GM12878 (cell line): ENCODE results near the gene RPS6KA5. TPM values are rescaled to one million over a fixed set of nuclear protein-coding genes. Genes with fewer than 3 reads are reported as not detected.
A peak's percentile ranks its signal among the peaks of the same experiment; 100 is the strongest.

Source experiments
- ATAC-seq: fragments of 200-7000 bp; cut with Tn5 transposase; 3 replicates; pipeline ENCODE4 v1.9.1; 2020; ENCODE audit warnings: mild to moderate bottlenecking, moderate library complexity
- BruUV-seq: library from RNA; stranded (reverse); fragments of 400-500 nt; replicated peaks from 2 replicates; lab custom pipeline; 2021; lab: Mats Ljungman, UMichigan
- CTCF ChIA-PET: fragments of 300-600 bp; sonication (Branson Sonifier 250); formaldehyde crosslinking; extraction: SDS; loops from one replicate; lab custom pipeline; 2021; ENCODE audit warnings: inconsistent platforms; lab: Yijun Ruan, JAX
- POLR2A ChIA-PET: fragments of 350-600 bp; formaldehyde crosslinking; extraction: SDS; loops from one replicate; lab custom pipeline; 2021; ENCODE audit warnings: inconsistent platforms; lab: Charles Lee
- RAD21 ChIA-PET: fragments of 300-600 bp; sonication (Branson Sonifier 250); formaldehyde crosslinking; loops from one replicate; lab custom pipeline; 2023; ENCODE audit warnings: antibody characterized with exemption; ENCODE audit not compliant: unreplicated experiment; lab: Charles Lee
- SMC1A ChIA-PET: fragments of 300-600 bp; sonication (Branson Sonifier 250); formaldehyde crosslinking; loops from one replicate; lab custom pipeline; 2023; ENCODE audit not compliant: unreplicated experiment, uncharacterized antibody; lab: Charles Lee
- DNase-seq: peaks from one replicate; pipeline ENCODE4 v3.0.0-alpha.2; 2011; ENCODE audit warnings: low read depth, low spot score
- FAIRE-seq: peaks from 3 replicates; lab custom pipeline; 2011; peaks lifted over from hg19 to GRCh38; lab: Jason Lieb, UNC
- H2AFZ ChIP-seq: 2 replicates; pipeline ENCODE4 v1.6.0; 2011; ENCODE audit warnings: low read depth, low read length, control low read depth; ENCODE audit not compliant: control insufficient read depth
- H3K27ac ChIP-seq: 2 replicates; pipeline ENCODE4 v1.5.1; 2011; ENCODE audit warnings: control low read depth; ENCODE audit not compliant: control insufficient read depth, insufficient read depth
- H3K27me3 ChIP-seq, 2 experiments: replicated peaks in 1 of 2; 2 replicates each; pipeline versions ENCODE4 v1.6.0 to v1.6.1; 2011; ENCODE audit warnings: low read length in 1 of 2; ENCODE audit not compliant: control insufficient read depth in 2 of 2, insufficient read depth in 2 of 2
- H3K36me3 ChIP-seq, 2 experiments: 2 replicates each; pipeline ENCODE4 v1.5.1; 2011; ENCODE audit warnings: low read length in 1 of 2; ENCODE audit not compliant: control insufficient read depth in 2 of 2, insufficient read depth in 2 of 2
- H3K4me1 ChIP-seq: 2 replicates; pipeline ENCODE4 v1.6.1; 2011; ENCODE audit warnings: mild to moderate bottlenecking, low read length, moderate library complexity, mixed read lengths; ENCODE audit not compliant: control insufficient read depth, insufficient read depth
- H3K4me2 ChIP-seq: 2 replicates; pipeline ENCODE4 v1.6.0; 2011; ENCODE audit warnings: control low read depth; ENCODE audit not compliant: control insufficient read depth, insufficient read depth
- H3K4me3 ChIP-seq: fragments of 200-600 bp; sonication (generic); 2 replicates; pipeline ENCODE4 v1.5.1; 2016
- H3K79me2 ChIP-seq: 2 replicates; pipeline ENCODE4 v1.6.0; 2011; ENCODE audit warnings: low read length; ENCODE audit not compliant: control insufficient read depth, insufficient read depth
- H3K9ac ChIP-seq: 2 replicates; pipeline ENCODE4 v1.8.0; 2011; ENCODE audit warnings: low read length, control low read depth, mixed read lengths; ENCODE audit not compliant: control insufficient read depth, insufficient read depth
- H3K9me3 ChIP-seq: replicated peaks from 3 replicates; pipeline ENCODE4 v1.5.1; 2011; ENCODE audit warnings: mild to moderate bottlenecking, low read length; ENCODE audit not compliant: control insufficient read depth, insufficient read depth
- H4K20me1 ChIP-seq: 2 replicates; pipeline ENCODE4 v1.6.0; 2011; ENCODE audit not compliant: control insufficient read depth, insufficient read depth
- BCL11A ChIP-seq: IDR thresholded peaks from 2 replicates; pipeline ENCODE4 v1.6.1; 2011; ENCODE audit warnings: low read depth, low read length
- CTCF ChIP-seq, 3 experiments: IDR thresholded peaks in 2 of 3; conservative IDR thresholded peaks in 1 of 3; 2 replicates each; pipeline ENCODE4 v1.5.1; 2011; ENCODE audit warnings: low read depth in 3 of 3, low read length in 3 of 3, mild to moderate bottlenecking in 3 of 3, control low read depth in 2 of 3, moderate library complexity in 2 of 3, inconsistent platforms in 1 of 3, mixed read lengths in 1 of 3; ENCODE audit not compliant: control insufficient read depth in 2 of 3, insufficient read depth in 1 of 3; ENCODE audit errors: extremely low read depth in 1 of 3
- IRF4 ChIP-seq: IDR thresholded peaks from 2 replicates; pipeline ENCODE4 v1.6.1; 2011; ENCODE audit warnings: low read depth, low read length
- NFYA ChIP-seq: IDR thresholded peaks from 2 replicates; pipeline ENCODE4 v1.6.1; 2011; ENCODE audit warnings: low read depth, mild to moderate bottlenecking, low read length, improper control_type of control experiment, borderline replicate concordance
- RAD21 ChIP-seq: IDR thresholded peaks from 2 replicates; pipeline ENCODE4 v1.6.1; 2011; ENCODE audit warnings: mild to moderate bottlenecking, low read depth, low read length, moderate library complexity; ENCODE audit not compliant: insufficient read depth
- SIN3A ChIP-seq: IDR thresholded peaks from 2 replicates; pipeline ENCODE4 v1.6.1; 2012; ENCODE audit warnings: low read depth, low read length, improper control_type of control experiment
- SKIL ChIP-seq: fragments of 450-650 bp; IDR thresholded peaks from 2 replicates; pipeline ENCODE4 v1.6.1; 2017; ENCODE audit warnings: mild to moderate bottlenecking, low read depth, inconsistent platforms; ENCODE audit not compliant: poor library complexity, severe bottlenecking
- SMAD5 ChIP-seq: IDR thresholded peaks from 2 replicates; pipeline ENCODE4 v1.6.1; 2016; ENCODE audit warnings: antibody characterized with exemption, low read depth
- SMC3 ChIP-seq: IDR thresholded peaks from 2 replicates; pipeline ENCODE4 v1.6.1; 2011; ENCODE audit warnings: low read length, improper control_type of control experiment, borderline replicate concordance
- SPI1 ChIP-seq: IDR thresholded peaks from 2 replicates; pipeline ENCODE4 v1.6.1; 2011; ENCODE audit warnings: low read depth, mild to moderate bottlenecking, low read length, moderate library complexity, borderline replicate concordance; ENCODE audit not compliant: insufficient read depth
- ZBTB4 ChIP-seq: fragments of 450-650 bp; formaldehyde crosslinking; IDR thresholded peaks from 2 replicates; pipeline ENCODE4 v1.4.0; 2022; ENCODE audit warnings: mild to moderate bottlenecking, moderate library complexity
- WGBS: methylation state at CpG from one replicate; pipeline ENCODE4 v1.1.6; 2016; ENCODE audit warnings: low lambda C conversion rate; ENCODE audit not compliant: insufficient replicate concordance, insufficient coverage; ENCODE audit errors: missing lambda C conversion rate; 5-methylcytosine and 5-hydroxymethylcytosine counted together
- in situ Hi-C: fragments of 300-500 bp; cut with MboI; formaldehyde crosslinking; loops from 9 replicates; pipeline ENCODE4 v1.14.3; 2018; ENCODE audit warnings: mixed read lengths
- intact Hi-C: fragments of 100-400 bp; cut with micrococcal nuclease; formaldehyde crosslinking; loops from one replicate; pipeline ENCODE4 v1.14.2; 2022; ENCODE audit not compliant: unreplicated experiment
- polyA plus RNA-seq, 11 experiments: library from polyadenylated mRNA; depleted of rRNA in 4 of 11; unstranded in 6 of 11; stranded (reverse) in 5 of 11; fragments of >200 nt; fragmentation: Nextera tagmentation in 4 of 11; fragmentation: Illumina TruSeq in 1 of 11; extraction: Ambion mirVana in 4 of 11; extraction: Trizol in 1 of 11; gene quantifications; 1 replicate in 1 of 11; 2 replicates in 10 of 11; pipeline versions ENCODE4 v1.2.1 to v1.2.3, GENCODE V29; 2011 to 2016; ENCODE audit warnings: inconsistent platforms in 2 of 11, missing spikeins in 2 of 11, low read depth in 1 of 11
- total RNA-seq, 4 experiments: library from RNA; depleted of rRNA in 3 of 4; stranded (reverse); fragments of >200 nt in 3 of 4; fragmentation: Illumina TruSeq in 1 of 4; extraction: Trizol in 1 of 4; gene quantifications; 2 replicates each; pipeline versions ENCODE4 v1.2.1 to v1.2.3, GENCODE V29; 2013 to 2021

The RPS6KA5 gene
- total and polyA plus RNA-seq, 10 of the 15 experiments (the other 5 are each of a cell fraction or from before 2014, with no cell fraction given): 1.4 to 7.0 (median 3.7) TPM

GRCh38 chr14:90986510-90986909 lies 73.9 kb downstream of the RPS6KA5 start:
- H3K9me3 ChIP-seq: no peaks in the 10 kb centered on the region
- in situ Hi-C loops (no loop called here), intact Hi-C loops (loop anchor here (5.0 to 10.0 kb wide), 3 partner anchors 71 to 186 kb away; no protein-coding TSS in a partner anchor)
- no peak overlapping the region for H2AFZ ChIP-seq
- H3K9ac ChIP-seq: no peak overlapping the region
- H3K4me3 ChIP-seq: no peak overlapping the region
- no peak overlapping the region for H3K27ac ChIP-seq
- CTCF ChIA-PET: interaction anchor here (0.6 to 4.2 kb wide), 13 partner anchors 10 to 525 kb away, joined by 3 to 24 read pairs (median 4); partner anchors contain the start of gene DGLUCY
- no peaks in the 10 kb centered on the region for H3K36me3 ChIP-seq
- H3K79me2 ChIP-seq: no peaks in the 10 kb centered on the region
- FAIRE-seq (no peak), ATAC-seq (peak; percentile 63), DNase-seq (no peak)
- POLR2A ChIA-PET: interaction anchor here (1.0 kb wide), 1 partner anchor 128 kb away, joined by 4 read pairs; no protein-coding TSS in a partner anchor
- WGBS: 100% methylated on average over 1 of the region's 1 CpG
- SMC1A ChIA-PET: interaction anchor here (0.6 to 4.0 kb wide), 11 partner anchors 17 to 152 kb away, joined by 3 to 20 read pairs (median 6); partner anchors contain the start of gene RPS6KA5
- H3K4me1 ChIP-seq: peaks cover 14% of the 10 kb centered on the region
- H4K20me1 ChIP-seq: no peaks in the 10 kb centered on the region
- H3K4me2 ChIP-seq: no peak overlapping the region
- no peak for TF ChIP-seq BCL11A
- no peak for TF ChIP-seq SPI1
- TF ChIP-seq SMAD5: no peak
- peak; percentile 5 to 19 (median 18); a peak in 1 of 6 replicates for TF ChIP-seq CTCF (IDR thresholded peaks at IDR 0.05 in 2 of 3, conservative IDR thresholded peaks at IDR 0.05 in 1 of 3; ENCODE audit: control insufficient read depth in 2 of 3, extremely low read depth in 1 of 3, insufficient read depth in 1 of 3, low read depth in 3 of 3, low read length in 3 of 3)
- TF ChIP-seq NFYA: no peak
- no peak for TF ChIP-seq SMC3
- peak; percentile 33 for TF ChIP-seq RAD21
- no peak for TF ChIP-seq SIN3A
- TF ChIP-seq SKIL: no peak
- TF ChIP-seq ZBTB4: no peak
- TF ChIP-seq IRF4: no peak
- RAD21 ChIA-PET: interaction anchor here (0.6 to 2.0 kb wide), 8 partner anchors 17 to 187 kb away, joined by 3 to 11 read pairs (median 3); partner anchors contain the start of genes DGLUCY and RPS6KA5
- BruUV-seq: no TSS peak
- H3K27me3 ChIP-seq: no peaks in the 10 kb centered on the region
